Left ventricle myocardium inferior (tissue), 1 donor: ENCODE results near the gene IFT57. TPM values are rescaled to one million over a fixed set of nuclear protein-coding genes. Genes with fewer than 3 reads are reported as not detected.

Experiments used
- DNase-seq: peaks from one replicate; pipeline ENCODE4 v3.0.0-alpha.2; 2020
- H3K27ac ChIP-seq: fragments of 200-600 bp; replicated peaks from 2 replicates; pipeline ENCODE4 v1.8.0; 2021
- H3K27me3 ChIP-seq: fragments of 200-600 bp; 2 replicates; pipeline ENCODE4 v1.8.0; 2021; ENCODE audit warnings: low read depth
- H3K36me3 ChIP-seq: fragments of 200-600 bp; 2 replicates; pipeline ENCODE4 v1.8.0; 2021
- H3K4me1 ChIP-seq: fragments of 200-600 bp; 2 replicates; pipeline ENCODE4 v1.8.0; 2021
- H3K4me3 ChIP-seq: fragments of 200-600 bp; 2 replicates; pipeline ENCODE4 v1.8.0; 2021; ENCODE audit warnings: mild to moderate bottlenecking, moderate library complexity
- H3K9me3 ChIP-seq: fragments of 200-600 bp; replicated peaks from 2 replicates; pipeline ENCODE4 v1.8.0; 2021
- CTCF ChIP-seq: fragments of 200-600 bp; IDR thresholded peaks from 2 replicates; pipeline ENCODE4 v1.8.0; 2021; ENCODE audit warnings: antibody characterized with exemption, mild to moderate bottlenecking, borderline replicate concordance
- intact Hi-C: fragments of 100-400 bp; cut with micrococcal nuclease; formaldehyde crosslinking; loops from one replicate; pipeline ENCODE4 v1.11.0; 2022
- total RNA-seq: library from RNA; stranded (reverse); fragmentation: NEBNext Ultra II Directional; extraction: Animal tissue kit (Norgen Biotek cat#: 25700); gene quantifications from one replicate; pipeline ENCODE4 v1.2.1, GENCODE V29; 2021
- donor health status: DM: no; HTN: yes; CAD: no; lungs with severe emphysema.

The IFT57 gene
- total RNA-seq, 1 donor from 2014 or later: 22.6 TPM

GRCh38 chr3:108125153-108125543 is 97.1 kb downstream of the IFT57 start:
- TF ChIP-seq CTCF: no peak
- no peak overlapping the region for H3K4me3 ChIP-seq
- H3K36me3 ChIP-seq: no peaks in the 10 kb centered on the region
- intact Hi-C loops: no loop called here
- H3K27me3 ChIP-seq: no peaks in the 10 kb centered on the region
- no peaks in the 10 kb centered on the region for H3K9me3 ChIP-seq
- no peak for DNase-seq
- no peak overlapping the region for H3K27ac ChIP-seq
- no peaks in the 10 kb centered on the region for H3K4me1 ChIP-seq

GRCh38 chr3:108124337-108125152 is 97.7 kb downstream of the IFT57 start:
- H3K4me3 ChIP-seq: no peak overlapping the region
- H3K27me3 ChIP-seq: no peaks in the 10 kb centered on the region
- H3K9me3 ChIP-seq: no peaks in the 10 kb centered on the region
- no peaks in the 10 kb centered on the region for H3K4me1 ChIP-seq
- no peaks in the 10 kb centered on the region for H3K36me3 ChIP-seq
- intact Hi-C loops: no loop called here
- no peak overlapping the region for H3K27ac ChIP-seq
- no peak for DNase-seq
- TF ChIP-seq CTCF: no peak

GRCh38 chr3:108123326-108123725 is 98.9 kb downstream of the IFT57 start:
- DNase-seq: no peak
- Histone ChIP-seq H3K27me3 (no peaks in the 10 kb centered on the region), H3K4me3 (no peak overlapping the region), H3K27ac (no peak overlapping the region), H3K36me3 (no peaks in the 10 kb centered on the region), H3K9me3 (no peaks in the 10 kb centered on the region), H3K4me1 (no peaks in the 10 kb centered on the region)
- intact Hi-C loops: no loop called here
- TF ChIP-seq CTCF: no peak

GRCh38 chr3:108122276-108122675 is 99.9 kb downstream of the IFT57 start:
- no peak for DNase-seq
- no peaks in the 10 kb centered on the region for H3K4me1 ChIP-seq
- no peaks in the 10 kb centered on the region for H3K9me3 ChIP-seq
- no peaks in the 10 kb centered on the region for H3K27me3 ChIP-seq
- no peaks in the 10 kb centered on the region for H3K36me3 ChIP-seq
- no peak overlapping the region for H3K4me3 ChIP-seq
- no peak for TF ChIP-seq CTCF
- intact Hi-C loops: no loop called here
- H3K27ac ChIP-seq: no peak overlapping the region

GRCh38 chr3:108119398-108120104 is 102.7 kb downstream of the IFT57 start:
- Histone ChIP-seq H3K4me1 (no peaks in the 10 kb centered on the region), H3K27me3 (no peaks in the 10 kb centered on the region), H3K9me3 (no peaks in the 10 kb centered on the region), H3K36me3 (no peaks in the 10 kb centered on the region), H3K4me3 (no peak overlapping the region), H3K27ac (no peak overlapping the region)
- TF ChIP-seq CTCF: no peak
- intact Hi-C loops: no loop called here
- DNase-seq: no peak
